Pancreas (tissue), 10 donors: Measurements from ENCODE around the gene MSN. TPM values are rescaled to one million over a fixed set of nuclear protein-coding genes. Genes with fewer than 3 reads are reported as not detected.

Experiments used
- ATAC-seq, 4 donors: fragments of 200-7000 bp; cut with Tn5 transposase; one replicate each; pipeline versions ENCODE4 v1.8.0 to v1.9.1; 2020; ENCODE audit warnings: mild to moderate bottlenecking in 4 of 4, moderate library complexity in 4 of 4
- DNase-seq, 6 donors: peaks; one replicate each; pipeline ENCODE4 v3.0.0-alpha.2; 2020
- FAIRE-seq: peaks from 2 replicates; lab custom pipeline; 2012; peaks lifted over from hg19 to GRCh38; lab: Jason Lieb, UNC
- H3K27ac ChIP-seq, 4 donors: fragments of 200-600 bp; sonication (generic); 1 replicate in 3 of 4; 2 replicates in 1 of 4; pipeline versions ENCODE4 v1.5.0 to v1.8.0; 2020
- H3K27me3 ChIP-seq, 4 donors: fragments of 200-600 bp; one replicate each; pipeline ENCODE4 v1.8.0; 2021
- H3K36me3 ChIP-seq, 3 donors: fragments of 200-600 bp; sonication (generic) in 1 of 3; one replicate each; pipeline versions ENCODE4 v1.5.0 to v1.8.0; 2020 to 2021
- H3K4me1 ChIP-seq, 3 donors: fragments of 200-600 bp; one replicate each; pipeline ENCODE4 v1.8.0; 2021
- H3K4me3 ChIP-seq, 4 donors: fragments of 200-600 bp; sonication (generic) in 2 of 4; one replicate each; pipeline versions ENCODE4 v1.5.0 to v1.8.0; 2020 to 2021
- H3K9me3 ChIP-seq, 4 donors: fragments of 200-600 bp; one replicate each; pipeline ENCODE4 v1.8.0; 2021
- CTCF ChIP-seq, 4 donors: fragments of 200-600 bp; sonication (generic) in 3 of 4; IDR thresholded peaks; one replicate each; pipeline versions ENCODE4 v1.5.0 to v1.8.0; 2021; ENCODE audit warnings: antibody characterized with exemption in 4 of 4
- WGBS, 2 donors: extraction: QIAGEN DNeasy Blood & Tissue Kit; methylation state at CpG; one replicate each; pipeline ENCODE4 v1.1.7; 2013; 5-methylcytosine and 5-hydroxymethylcytosine counted together
- intact Hi-C, 3 donors: fragments of 100-400 bp; cut with DNase I; formaldehyde crosslinking; loops; one replicate each; pipeline versions ENCODE4 v1.11.1 to v1.14.2; 2022
- polyA plus RNA-seq, 2 donors: library from polyadenylated mRNA; stranded (reverse); fragments of 200-250 nt; gene quantifications; one replicate each; pipeline ENCODE4 v1.2.3, GENCODE V29; 2013
- total RNA-seq, 6 donors: library from RNA; stranded (reverse); fragmentation: NEBNext Ultra II Directional in 4 of 6; extraction: Animal tissue kit (Norgen Biotek cat#: 25700) in 4 of 6; gene quantifications; one replicate each; pipeline versions ENCODE4 v1.2.1 to v1.2.4, GENCODE V29; 2021 to 2023
- donor health status: healthy with polysubstance abuse.
- donor health status: DM: no; HTN: no; CAD: no; lungs with moderate emphysema.
- donor health status: DM: no; HTN: no; CAD: no.
- donor health status: control.
- donor health status: control.
- donor health status: Bipolar disorder and iron deficiency.
- donor health status: DM: yes; HTN: yes; CAD: no.
- donor health status: DM: no; HTN: no; CAD: no.
- donor health status: DM: no; HTN: no; CAD: no.
- donor health status: DM: yes; HTN: yes; CAD: no.

The MSN gene
- total and polyA plus RNA-seq, 8 donors: 12.4 to 99.1 (median 23.4) TPM

DNA sequence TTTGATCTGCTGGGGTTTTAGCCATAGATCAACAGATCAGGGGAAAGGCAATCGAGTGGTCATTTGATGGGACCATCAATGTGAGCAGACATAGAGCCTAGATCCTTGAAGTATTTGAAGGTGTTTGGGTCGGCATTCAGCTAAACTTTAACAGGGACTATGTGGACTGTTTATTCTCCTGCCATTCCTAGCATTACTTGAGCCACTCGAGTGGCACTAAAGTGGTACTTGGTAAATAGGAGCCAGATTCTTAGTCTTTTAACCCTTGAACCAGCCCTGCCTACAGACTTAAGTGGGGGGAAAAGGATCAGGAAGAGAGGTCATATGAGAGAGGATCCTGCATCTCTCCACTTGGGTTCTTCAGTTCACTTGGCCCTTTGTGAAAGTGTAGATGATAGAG, 3.8 kb downstream of the MSN start:
- no peak for TF ChIP-seq CTCF (IDR thresholded peaks at IDR 0.05)
- Histone ChIP-seq H3K27ac (no peak overlapping the region), H3K27me3 (no peaks in the 10 kb centered on the region), H3K4me3 (no peak overlapping the region), H3K9me3 (no peaks in the 10 kb centered on the region), H3K36me3 (no peaks in the 10 kb centered on the region), H3K4me1 (no peaks in the 10 kb centered on the region)
- no peak for ATAC-seq
- 20 to 28% methylated on average over 3 of the region's 3 CpGs for WGBS, 2 donors
- intact Hi-C loops: no loop called here
- no peak for DNase-seq
- no peak for FAIRE-seq

DNA sequence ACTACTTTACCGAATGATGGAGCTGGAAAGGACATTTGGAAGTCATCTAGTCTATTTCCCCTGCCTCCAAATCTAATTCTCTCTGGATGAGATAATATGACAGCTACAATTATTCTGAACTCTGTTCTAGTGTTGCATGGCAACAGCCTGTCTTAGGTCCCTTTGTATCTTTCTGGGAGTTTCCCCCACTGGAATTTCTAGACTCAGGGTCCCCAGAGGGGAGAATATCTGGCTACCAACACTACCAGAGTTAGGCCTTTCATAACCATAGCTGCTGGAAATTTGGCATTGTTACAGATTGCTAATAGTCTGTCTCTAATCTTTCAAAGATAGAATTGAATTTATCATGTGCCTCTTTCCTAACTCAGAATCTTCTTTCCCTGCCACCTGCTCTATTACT, 4.5 kb downstream of the MSN start:
- ATAC-seq (no peak), FAIRE-seq (no peak), DNase-seq (no peak)
- Histone ChIP-seq H3K27me3 (no peaks in the 10 kb centered on the region), H3K9me3 (no peaks in the 10 kb centered on the region), H3K27ac (no peak overlapping the region), H3K4me1 (no peaks in the 10 kb centered on the region), H3K36me3 (no peaks in the 10 kb centered on the region), H3K4me3 (no peak overlapping the region)
- no peak for TF ChIP-seq CTCF (IDR thresholded peaks at IDR 0.05)
- intact Hi-C loops: no loop called here
- 48 to 68% methylated on average over 1 of the region's 1 CpG for WGBS, 2 donors

GRCh38 chrX:65673857-65674203, 6.4 kb downstream of the MSN start:
- DNase-seq (no peak), ATAC-seq (no peak), FAIRE-seq (no peak)
- Histone ChIP-seq H3K27ac (no peak overlapping the region), H3K4me1 (peaks cover 0 to 15% (median 0%) of the 10 kb centered on the region in 3 donors), H3K4me3 (no peak overlapping the region), H3K36me3 (no peaks in the 10 kb centered on the region), H3K27me3 (no peaks in the 10 kb centered on the region), H3K9me3 (no peaks in the 10 kb centered on the region)
- WGBS, 2 donors: 78 to 80% methylated on average over 2 of the region's 2 CpGs
- intact Hi-C loops: no loop called here
- TF ChIP-seq CTCF (IDR thresholded peaks at IDR 0.05): no peak

DNA sequence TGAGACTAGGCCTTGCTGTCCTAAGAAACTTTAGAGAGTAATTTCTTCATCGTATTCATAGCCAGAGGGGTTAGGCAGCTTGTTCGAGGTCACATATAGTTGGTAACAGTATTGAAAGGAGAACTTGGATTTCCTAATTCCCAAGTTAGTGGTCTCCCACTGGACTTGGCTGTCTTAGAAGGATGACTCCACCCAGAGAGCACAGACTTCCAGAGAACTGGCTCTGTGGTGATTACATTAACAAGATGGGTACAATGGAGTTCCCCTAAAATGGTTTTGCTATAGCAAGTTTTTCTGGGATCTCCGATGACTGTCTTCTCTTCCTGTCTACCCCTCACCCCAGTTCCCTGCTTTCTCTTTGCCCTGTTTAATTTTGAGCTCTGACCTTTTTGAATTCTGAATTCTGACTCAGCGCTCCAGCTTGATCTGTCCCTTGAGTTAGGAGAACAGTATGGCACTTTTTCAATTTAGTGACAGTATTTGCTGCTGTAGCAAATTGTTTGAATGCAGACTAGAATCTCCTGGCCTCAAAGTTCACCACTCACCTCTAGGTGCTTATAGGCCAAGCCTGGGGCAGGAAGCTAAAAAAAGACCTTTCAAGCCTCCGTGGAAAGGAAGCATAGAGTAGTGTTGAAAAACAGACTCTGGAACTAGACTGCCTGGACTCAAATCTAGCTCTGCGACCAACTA, 6.9 kb downstream of the MSN start:
- FAIRE-seq: no peak
- DNase-seq: no peak
- intact Hi-C loops: no loop called here
- H3K27ac ChIP-seq: no peak overlapping the region
- ATAC-seq: no peak
- H3K9me3 ChIP-seq: no peaks in the 10 kb centered on the region
- H3K4me3 ChIP-seq: no peak overlapping the region
- H3K27me3 ChIP-seq: no peaks in the 10 kb centered on the region
- WGBS, 2 donors: 80 to 82% methylated on average over 6 of the region's 6 CpGs
- no peaks in the 10 kb centered on the region for H3K36me3 ChIP-seq
- H3K4me1 ChIP-seq: peaks cover 0 to 19% (median 0%) of the 10 kb centered on the region in 3 donors
- no peak for TF ChIP-seq CTCF (IDR thresholded peaks at IDR 0.05)

- Histone ChIP-seq H3K9me3 (no peaks in the 10 kb centered on the region), H3K36me3 (no peaks in the 10 kb centered on the region), H3K27ac (peak overlapping the region in 2 of 4 donors; percentile 57 to 60), H3K27me3 (no peaks in the 10 kb centered on the region), H3K4me3 (no peak overlapping the region), H3K4me1 (peaks cover 0 to 25% (median 0%) of the 10 kb centered on the region in 3 donors)
- no peak for TF ChIP-seq CTCF (IDR thresholded peaks at IDR 0.05)
- peak; percentile 68 for FAIRE-seq
- intact Hi-C loops: no loop called here
- peak in 2 of 6 donors; percentile 30 for DNase-seq
- ATAC-seq: peak; percentile 24 to 66 (median 47)
- 30 to 36% methylated on average over 3 of the region's 3 CpGs for WGBS, 2 donors
These were observed 10.6 kb downstream of the MSN start for GRCh38 chrX:65677954-65678469.
